K562 (cell line): Measurements from ENCODE around the gene RABGAP1. TPM values are rescaled to one million over a fixed set of nuclear protein-coding genes. Genes with fewer than 3 reads are reported as not detected.

Experiments
- ATAC-seq: fragments of 200-7000 bp; cut with Tn5 transposase; 3 replicates; pipeline ENCODE4 v1.9.1; 2020; ENCODE audit warnings: moderate library complexity
- BruUV-seq: library from RNA; stranded (reverse); fragments of 400-500 nt; replicated peaks from 2 replicates; lab custom pipeline; 2021; lab: Mats Ljungman, UMichigan
- CTCF ChIA-PET: fragments of 300-600 bp; formaldehyde crosslinking; extraction: SDS; loops from one replicate; lab custom pipeline; 2021; ENCODE audit warnings: low intra/inter-chr PET ratio; lab: Yijun Ruan, JAX
- POLR2A ChIA-PET: fragments of 300-600, 350-650 bp; sonication (Branson Sonifier 250); formaldehyde crosslinking; extraction: SDS; loops from one replicate; lab custom pipeline; 2021; ENCODE audit warnings: antibody characterized with exemption, inconsistent platforms; lab: Yijun Ruan, JAX
- DNase-seq, 4 experiments: peaks; one replicate each; pipeline versions ENCODE4 v3.0.0 to v3.0.0-alpha.2; 2011 to 2018; ENCODE audit warnings: low spot score in 3 of 4, mixed read lengths in 3 of 4; ENCODE audit errors: extremely low read depth in 1 of 4
- FAIRE-seq: peaks from 2 replicates; lab custom pipeline; 2011; peaks lifted over from hg19 to GRCh38; lab: Jason Lieb, UNC
- H2AFZ ChIP-seq: 2 replicates; pipeline ENCODE4 v1.6.0; 2011; ENCODE audit warnings: low read depth, low read length, control low read depth, inconsistent platforms
- H3K27ac ChIP-seq: fragments of 200-600 bp; 3 replicates; pipeline ENCODE4 v1.8.0; 2011; ENCODE audit warnings: low read depth, mild to moderate bottlenecking, control low read depth, inconsistent platforms, low read length, moderate library complexity, mixed read lengths; ENCODE audit errors: extremely low read depth
- H3K27me3 ChIP-seq, 2 experiments: fragments of 300-600 bp in 1 of 2; 2 replicates in 1 of 2; 3 replicates in 1 of 2; pipeline versions ENCODE4 v1.6.0 to v1.8.0; 2011; ENCODE audit warnings: inconsistent platforms in 2 of 2, low read length in 2 of 2, mild to moderate bottlenecking in 1 of 2, mixed read lengths in 1 of 2, moderate library complexity in 1 of 2; ENCODE audit not compliant: control insufficient read depth in 2 of 2, insufficient read depth in 2 of 2
- H3K36me3 ChIP-seq: fragments of 300-600 bp; 3 replicates; pipeline ENCODE4 v1.8.0; 2011; ENCODE audit warnings: mild to moderate bottlenecking, low read length, inconsistent platforms; ENCODE audit not compliant: control insufficient read depth, insufficient read depth
- H3K4me1 ChIP-seq, 2 experiments: fragments of 200-600 bp in 1 of 2; replicated peaks in 1 of 2; 2 replicates in 1 of 2; 3 replicates in 1 of 2; pipeline versions ENCODE4 v1.5.1 to v1.8.0; 2011; ENCODE audit warnings: inconsistent platforms in 2 of 2, low read length in 2 of 2, mild to moderate bottlenecking in 1 of 2, mixed read lengths in 1 of 2, moderate library complexity in 1 of 2; ENCODE audit not compliant: control insufficient read depth in 2 of 2, insufficient read depth in 2 of 2
- H3K4me2 ChIP-seq: 2 replicates; pipeline ENCODE4 v1.6.1; 2011; ENCODE audit warnings: low read length, control low read depth, inconsistent platforms, mixed read lengths; ENCODE audit not compliant: insufficient read depth
- H3K4me3 ChIP-seq: fragments of 200-600 bp; sonication (generic), shearing (Covaris generic); 2 replicates; pipeline ENCODE4 v1.5.1; 2016; ENCODE audit warnings: control low read depth, inconsistent platforms
- H3K79me2 ChIP-seq: fragments of 200-600 bp; 3 replicates; pipeline ENCODE4 v1.8.0; 2011; ENCODE audit warnings: low read length, inconsistent platforms; ENCODE audit not compliant: control insufficient read depth, insufficient read depth
- H3K9ac ChIP-seq, 2 experiments: 2 replicates each; pipeline versions ENCODE4 v1.6.0 to v1.6.1; 2011; ENCODE audit warnings: low read depth in 2 of 2, low read length in 2 of 2, control low read depth in 1 of 2, inconsistent platforms in 1 of 2, mild to moderate bottlenecking in 1 of 2, mixed read lengths in 1 of 2; ENCODE audit not compliant: insufficient read depth in 1 of 2
- H3K9me1 ChIP-seq: one replicate; pipeline ENCODE4 v1.6.0; 2011; ENCODE audit warnings: inconsistent platforms, mild to moderate bottlenecking, low read length, moderate library complexity; ENCODE audit not compliant: control insufficient read depth, insufficient read depth
- H3K9me3 ChIP-seq: replicated peaks from 2 replicates; pipeline ENCODE4 v1.5.1; 2011; ENCODE audit warnings: low read depth, low read length, inconsistent platforms; ENCODE audit not compliant: control insufficient read depth, insufficient read depth
- H4K20me1 ChIP-seq: replicated peaks from 2 replicates; pipeline ENCODE4 v1.6.1; 2011; ENCODE audit warnings: low read length, inconsistent platforms, mixed read lengths; ENCODE audit not compliant: control insufficient read depth, insufficient read depth
- CC2D1A ChIP-seq: fragments of 450-650 bp; IDR thresholded peaks from 2 replicates; pipeline ENCODE4 v1.6.1; 2017; ENCODE audit warnings: mild to moderate bottlenecking
- CEBPG ChIP-seq, 3 experiments: fragments of 200-800 bp in 1 of 3; sonication (Bioruptor generic) in 1 of 3; sonication (generic) in 1 of 3; formaldehyde crosslinking in 1 of 3; IDR thresholded peaks in 2 of 3; conservative IDR thresholded peaks in 1 of 3; 2 replicates each; pipeline versions ENCODE4 v1.6.1 to v1.8.0; 2016 to 2022; ENCODE audit warnings: missing compliant biosample characterization in 2 of 3, missing genetic modification characterization in 2 of 3, mild to moderate bottlenecking in 1 of 3, missing genetic modification reagents in 1 of 3
- CHD1 ChIP-seq: fragments of 200-600 bp; sonication (generic); IDR thresholded peaks from one replicate; pipeline ENCODE4 v1.6.1; 2012; ENCODE audit warnings: mild to moderate bottlenecking, moderate library complexity, low read length, inconsistent platforms
- FOXP1 ChIP-seq: sonication (generic); formaldehyde crosslinking; IDR thresholded peaks from 2 replicates; pipeline ENCODE4 v1.8.0; 2022; ENCODE audit warnings: mild to moderate bottlenecking, missing genetic modification reagents
- HDAC3 ChIP-seq: fragments of 450-650 bp; IDR thresholded peaks from 2 replicates; pipeline ENCODE4 v1.6.1; 2018; ENCODE audit warnings: borderline replicate concordance, mild to moderate bottlenecking, moderate library complexity; ENCODE audit not compliant: partially characterized antibody
- HIVEP1 ChIP-seq: fragments of 250-450 bp; sonication (Bioruptor Pico); IDR thresholded peaks from 2 replicates; pipeline ENCODE4 v1.4.0; 2020; ENCODE audit warnings: mild to moderate bottlenecking
- ID3 ChIP-seq, 2 experiments: fragments of 250-450 bp in 1 of 2; fragments of 450-650 bp in 1 of 2; sonication (Bioruptor Pico) in 1 of 2; IDR thresholded peaks; 2 replicates each; pipeline versions ENCODE4 v1.6.1 to v1.8.0; 2016 to 2021; ENCODE audit warnings: mild to moderate bottlenecking in 2 of 2, moderate library complexity in 2 of 2, missing compliant biosample characterization in 1 of 2, missing genetic modification characterization in 1 of 2
- KDM5B ChIP-seq: fragments of 200-600 bp; sonication (generic); IDR thresholded peaks from 2 replicates; pipeline ENCODE4 v1.6.1; 2012; ENCODE audit warnings: low read depth, mild to moderate bottlenecking, moderate library complexity, low read length, control low read depth, inconsistent platforms; ENCODE audit not compliant: insufficient replicate concordance
- RBM39 ChIP-seq: fragments of 200-400 bp; formaldehyde crosslinking; optimal IDR thresholded peaks from 2 replicates; pipeline ENCODE3; 2018; ENCODE audit warnings: low read depth, low read length
- ZBED1 ChIP-seq: IDR thresholded peaks from 2 replicates; pipeline ENCODE4 v1.6.1; 2014
- ZBTB8A ChIP-seq: fragments of 450-650 bp; IDR thresholded peaks from 2 replicates; pipeline ENCODE4 v1.6.1; 2018; ENCODE audit warnings: mild to moderate bottlenecking, moderate library complexity; ENCODE audit not compliant: partially characterized antibody
- ZKSCAN1 ChIP-seq: fragments of 150-350 bp; IDR thresholded peaks from 2 replicates; pipeline ENCODE4 v1.6.1; 2016; ENCODE audit warnings: low read depth, low read length
- ZNF699 ChIP-seq: fragments of 250-450 bp; sonication (Bioruptor Pico); IDR thresholded peaks from 2 replicates; pipeline ENCODE4 v1.8.0; 2021; ENCODE audit warnings: mild to moderate bottlenecking, moderate library complexity; ENCODE audit not compliant: insufficient replicate concordance
- WGBS: fragments of 100-300 bp; shearing (Covaris generic); methylation state at CpG from one replicate; pipeline ENCODE4 v1.1.6; 2016; ENCODE audit warnings: low coverage, mixed read lengths; ENCODE audit not compliant: insufficient coverage; ENCODE audit errors: missing lambda C conversion rate; 5-methylcytosine and 5-hydroxymethylcytosine counted together
- in situ Hi-C: fragments of 300-500 bp; cut with MboI; formaldehyde crosslinking; loops from 4 replicates; pipeline ENCODE4 v1.15.0; 2018; ENCODE audit warnings: inconsistent platforms, mixed read lengths
- intact Hi-C: fragments of 100-400 bp; cut with micrococcal nuclease; formaldehyde crosslinking; loops from 2 replicates; pipeline ENCODE4 v1.14.2; 2022
- polyA plus RNA-seq, 8 experiments: library from polyadenylated mRNA; depleted of rRNA in 4 of 8; stranded (reverse) in 5 of 8; unstranded in 3 of 8; fragments of >200 nt; fragmentation: Nextera tagmentation in 2 of 8; fragmentation: Illumina TruSeq in 1 of 8; extraction: Ambion mirVana in 2 of 8; extraction: Trizol in 1 of 8; gene quantifications; 2 replicates each; pipeline versions ENCODE4 v1.2.1 to v1.2.3, GENCODE V29; 2011 to 2014; ENCODE audit warnings: inconsistent platforms in 1 of 8, missing spikeins in 1 of 8
- total RNA-seq, 7 experiments: library from RNA; depleted of rRNA in 6 of 7; stranded (reverse); fragments of >200 nt in 6 of 7; fragmentation: Illumina TruSeq in 2 of 7; extraction: Trizol in 2 of 7; gene quantifications; 2 replicates each; pipeline versions ENCODE4 v1.2.1 to v1.2.3, GENCODE V29; 2011 to 2021; ENCODE audit warnings: low replicate concordance in 1 of 7
- TF ChIP-seq, protein P1 (sequence below): fragments of 450-650 bp; IDR thresholded peaks from 2 replicates; pipeline ENCODE4 v1.6.1; 2014; ENCODE audit warnings: low read depth, mild to moderate bottlenecking, moderate library complexity, borderline replicate concordance
- TF ChIP-seq, protein P2 (sequence below), 2 experiments: IDR thresholded peaks; 2 replicates each; pipeline ENCODE4 v1.6.1; 2012; ENCODE audit warnings: improper control_type of control experiment in 2 of 2, low read depth in 2 of 2, low read length in 2 of 2, borderline replicate concordance in 1 of 2
- TF ChIP-seq, protein P3 (sequence below): fragments of 450-650 bp; conservative IDR thresholded peaks from 2 replicates; pipeline ENCODE4 v1.6.1; 2016; ENCODE audit warnings: missing genetic modification characterization, low read depth, mild to moderate bottlenecking, missing compliant biosample characterization, moderate library complexity

The RABGAP1 gene
- total and polyA plus RNA-seq, 9 of the 15 experiments (the other 6 are each of a cell fraction or from before 2014, with no cell fraction given), result 1.5 to 22.7 (median 13.1) TPM

DNA sequence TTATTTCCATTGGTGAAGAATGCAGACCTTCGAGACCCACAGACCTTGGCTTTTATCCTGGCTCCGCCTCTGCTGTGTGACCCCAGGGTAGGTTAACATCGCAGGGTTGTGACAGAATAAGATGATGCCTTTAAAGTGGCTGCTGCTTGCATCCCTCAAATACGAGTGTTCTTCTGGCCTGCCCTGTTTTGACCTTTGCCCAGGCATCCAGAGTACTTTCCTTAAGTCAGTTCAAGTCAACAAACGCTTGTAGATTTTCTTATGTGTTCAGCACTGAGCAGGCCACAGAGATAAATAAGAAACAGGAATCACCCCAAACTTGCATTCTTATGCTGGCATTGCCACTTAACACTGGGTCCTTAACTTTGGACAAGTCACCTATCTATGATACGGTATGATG lies 142.9 kb downstream of the RABGAP1 start:
- H3K9me1 ChIP-seq, result no peaks in the 10 kb centered on the region
- H3K9me3 ChIP-seq, result no peaks in the 10 kb centered on the region
- H3K27me3 ChIP-seq, result no peaks in the 10 kb centered on the region
- in situ Hi-C loops, result loop anchor here (5.0 kb wide), 1 partner anchor 269 kb away; no protein-coding TSS in a partner anchor
- DNase-seq (no peak), ATAC-seq (no peak), FAIRE-seq (no peak)
- no peak overlapping the region for H3K27ac ChIP-seq
- no peak overlapping the region for H3K4me3 ChIP-seq
- peaks cover 22% of the 10 kb centered on the region; the same call in 2 of the 3 replicates for H3K36me3 ChIP-seq
- intact Hi-C loops, result loop anchor here (10.0 kb wide), 1 partner anchor 141 kb away; no protein-coding TSS in a partner anchor
- ChIA-PET POLR2A (interaction anchor here (0.7 kb wide), 1 partner anchor 286 kb away, joined by 3 read pairs; no protein-coding TSS in a partner anchor), CTCF (interaction anchor here (0.6 to 3.9 kb wide), 2 partner anchors 18 to 265 kb away, joined by 3 to 55 read pairs; no protein-coding TSS in a partner anchor)
- 78% methylated on average over 6 of the region's 6 CpGs for WGBS
- H3K4me1 ChIP-seq, result no peaks in the 10 kb centered on the region; a peak in 1 of 5 replicates
- no peak overlapping the region for H2AFZ ChIP-seq
- no peaks in the 10 kb centered on the region for H4K20me1 ChIP-seq
- BruUV-seq, result no TSS peak
- H3K79me2 ChIP-seq, result no peaks in the 10 kb centered on the region
- H3K4me2 ChIP-seq, result no peak overlapping the region
- no peak overlapping the region for H3K9ac ChIP-seq
- TF ChIP-seq, protein P1, sequence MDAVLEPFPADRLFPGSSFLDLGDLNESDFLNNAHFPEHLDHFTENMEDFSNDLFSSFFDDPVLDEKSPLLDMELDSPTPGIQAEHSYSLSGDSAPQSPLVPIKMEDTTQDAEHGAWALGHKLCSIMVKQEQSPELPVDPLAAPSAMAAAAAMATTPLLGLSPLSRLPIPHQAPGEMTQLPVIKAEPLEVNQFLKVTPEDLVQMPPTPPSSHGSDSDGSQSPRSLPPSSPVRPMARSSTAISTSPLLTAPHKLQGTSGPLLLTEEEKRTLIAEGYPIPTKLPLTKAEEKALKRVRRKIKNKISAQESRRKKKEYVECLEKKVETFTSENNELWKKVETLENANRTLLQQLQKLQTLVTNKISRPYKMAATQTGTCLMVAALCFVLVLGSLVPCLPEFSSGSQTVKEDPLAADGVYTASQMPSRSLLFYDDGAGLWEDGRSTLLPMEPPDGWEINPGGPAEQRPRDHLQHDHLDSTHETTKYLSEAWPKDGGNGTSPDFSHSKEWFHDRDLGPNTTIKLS, result no peak
- TF ChIP-seq FOXP1 (CRISPR knock-in tag) (no peak), HDAC3 (no peak), ZNF699 (CRISPR knock-in tag) (no peak), ZBTB8A (no peak), ZKSCAN1 (no peak), RBM39 (no peak), ID3 (CRISPR knock-in tag; IDR thresholded peaks at IDR 0.05) (no peak), ID3 (tag; IDR thresholded peaks at IDR 0.05) (no peak), CC2D1A (no peak), HIVEP1 (CRISPR knock-in tag) (no peak), CHD1 (no peak), ZBED1 (no peak), KDM5B (no peak), CEBPG (CRISPR knock-in tag; IDR thresholded peaks at IDR 0.05) (no peak), CEBPG (tag; conservative IDR thresholded peaks at IDR 0.05 in 1 of 2, IDR thresholded peaks at IDR 0.05 in 1 of 2) (no peak)
- TF ChIP-seq, protein P2, sequence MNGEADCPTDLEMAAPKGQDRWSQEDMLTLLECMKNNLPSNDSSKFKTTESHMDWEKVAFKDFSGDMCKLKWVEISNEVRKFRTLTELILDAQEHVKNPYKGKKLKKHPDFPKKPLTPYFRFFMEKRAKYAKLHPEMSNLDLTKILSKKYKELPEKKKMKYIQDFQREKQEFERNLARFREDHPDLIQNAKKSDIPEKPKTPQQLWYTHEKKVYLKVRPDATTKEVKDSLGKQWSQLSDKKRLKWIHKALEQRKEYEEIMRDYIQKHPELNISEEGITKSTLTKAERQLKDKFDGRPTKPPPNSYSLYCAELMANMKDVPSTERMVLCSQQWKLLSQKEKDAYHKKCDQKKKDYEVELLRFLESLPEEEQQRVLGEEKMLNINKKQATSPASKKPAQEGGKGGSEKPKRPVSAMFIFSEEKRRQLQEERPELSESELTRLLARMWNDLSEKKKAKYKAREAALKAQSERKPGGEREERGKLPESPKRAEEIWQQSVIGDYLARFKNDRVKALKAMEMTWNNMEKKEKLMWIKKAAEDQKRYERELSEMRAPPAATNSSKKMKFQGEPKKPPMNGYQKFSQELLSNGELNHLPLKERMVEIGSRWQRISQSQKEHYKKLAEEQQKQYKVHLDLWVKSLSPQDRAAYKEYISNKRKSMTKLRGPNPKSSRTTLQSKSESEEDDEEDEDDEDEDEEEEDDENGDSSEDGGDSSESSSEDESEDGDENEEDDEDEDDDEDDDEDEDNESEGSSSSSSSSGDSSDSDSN (IDR thresholded peaks at IDR 0.05; ENCODE audit: borderline replicate concordance in 1 of 2, low read depth in 2 of 2, low read length in 2 of 2), result no peak
- TF ChIP-seq, protein P3, sequence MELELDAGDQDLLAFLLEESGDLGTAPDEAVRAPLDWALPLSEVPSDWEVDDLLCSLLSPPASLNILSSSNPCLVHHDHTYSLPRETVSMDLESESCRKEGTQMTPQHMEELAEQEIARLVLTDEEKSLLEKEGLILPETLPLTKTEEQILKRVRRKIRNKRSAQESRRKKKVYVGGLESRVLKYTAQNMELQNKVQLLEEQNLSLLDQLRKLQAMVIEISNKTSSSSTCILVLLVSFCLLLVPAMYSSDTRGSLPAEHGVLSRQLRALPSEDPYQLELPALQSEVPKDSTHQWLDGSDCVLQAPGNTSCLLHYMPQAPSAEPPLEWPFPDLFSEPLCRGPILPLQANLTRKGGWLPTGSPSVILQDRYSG (tag), result no peak
